ENCODE measurements around the gene PDE8A.
"Not testable (repeated sequence)": the region's sequence is repeated elsewhere in the genome, so short reads cannot be mapped to it uniquely, and the experiment has no call there.

PDE8A gene

GRCh38 chr15:85011160-85011571, 29.5 kb downstream of the PDE8A start:
- TF ChIP-seq CTCF (IDR thresholded peaks at IDR 0.05; ENCODE audit: control extremely low read depth, extremely low read depth, low read depth, missing control alignments): no peak
- CTCF ChIA-PET: interaction anchor here (0.9 to 1.3 kb wide), 4 partner anchors 9 to 33 kb away, joined by 3 to 4 read pairs (median 3); no protein-coding TSS in a partner anchor
- DNase-seq (ENCODE audit: extremely low spot score): no peak
- POLR2A ChIA-PET: no interaction called here

GRCh38 chr15:85011724-85012123, 30.1 kb downstream of the PDE8A start:
- CTCF ChIA-PET; DNase-seq (ENCODE audit: extremely low spot score); POLR2A ChIA-PET: not testable (repeated sequence)

- POLR2A ChIA-PET: interaction anchor here (0.7 kb wide), 1 partner anchor 702 kb away, joined by 3 read pairs; no protein-coding TSS in a partner anchor
- CTCF ChIA-PET: interaction anchor here (1.0 to 2.4 kb wide), 2 partner anchors 10 to 30 kb away, joined by 3 to 9 read pairs; no protein-coding TSS in a partner anchor
- no peak for DNase-seq (ENCODE audit: extremely low spot score)
- TF ChIP-seq CTCF (IDR thresholded peaks at IDR 0.05; ENCODE audit: control extremely low read depth, extremely low read depth, low read depth, missing control alignments): no peak
Measured at GRCh38 chr15:85013785-85014184, 32.1 kb downstream of the PDE8A start.

- no peak for TF ChIP-seq CTCF (IDR thresholded peaks at IDR 0.05; ENCODE audit: control extremely low read depth, extremely low read depth, low read depth, missing control alignments)
- ChIA-PET POLR2A (no interaction called here), CTCF (interaction anchor here (1.5 to 2.4 kb wide), 2 partner anchors 11 to 16 kb away, joined by 4 to 9 read pairs; no protein-coding TSS in a partner anchor)
- no peak for DNase-seq (ENCODE audit: extremely low spot score)
Measured at GRCh38 chr15:85014932-85015331, 33.3 kb downstream of the PDE8A start.

- no peak for TF ChIP-seq CTCF (IDR thresholded peaks at IDR 0.05; ENCODE audit: control extremely low read depth, extremely low read depth, low read depth, missing control alignments)
- ChIA-PET POLR2A (no interaction called here), CTCF (interaction anchor here (0.6 to 1.5 kb wide), 3 partner anchors 15 to 641 kb away, joined by 3 to 4 read pairs (median 3); no protein-coding TSS in a partner anchor)
Measured at GRCh38 chr15:85016275-85016674, 34.6 kb downstream of the PDE8A start.

GRCh38 chr15:85019815-85020590, 38.3 kb downstream of the PDE8A start:
- ChIA-PET POLR2A (no interaction called here), CTCF (no interaction called here)
- TF ChIP-seq CTCF (IDR thresholded peaks at IDR 0.05; ENCODE audit: control extremely low read depth, extremely low read depth, low read depth, missing control alignments): no peak
- DNase-seq (ENCODE audit: extremely low spot score): no peak

More at GRCh38 chr15:85016275-85016674, 34.6 kb downstream of the PDE8A start:
- DNase-seq (ENCODE audit: extremely low spot score): no peak

- ChIA-PET POLR2A (no interaction called here), CTCF (interaction anchor here (0.7 to 2.5 kb wide), 4 partner anchors 10 to 23 kb away, joined by 3 to 9 read pairs (median 8); no protein-coding TSS in a partner anchor)
- TF ChIP-seq CTCF (IDR thresholded peaks at IDR 0.05; ENCODE audit: control extremely low read depth, extremely low read depth, low read depth, missing control alignments): no peak
- no peak for DNase-seq (ENCODE audit: extremely low spot score)
Measured at GRCh38 chr15:85021409-85021808, 39.8 kb downstream of the PDE8A start.
